Activated CD8-positive, alpha-beta memory T cell treated with anti-CD3 and anti-CD28 coated beads for 48 hours (primary cell): ENCODE results near the gene PAFAH2.

ENCODE experiments used
- DNase-seq, 3 experiments: peaks; one replicate each; pipeline ENCODE4 v3.0.0-alpha.2; 2020; ENCODE audit warnings: low read depth in 2 of 3, low spot score in 2 of 3

Gene PAFAH2

DNA sequence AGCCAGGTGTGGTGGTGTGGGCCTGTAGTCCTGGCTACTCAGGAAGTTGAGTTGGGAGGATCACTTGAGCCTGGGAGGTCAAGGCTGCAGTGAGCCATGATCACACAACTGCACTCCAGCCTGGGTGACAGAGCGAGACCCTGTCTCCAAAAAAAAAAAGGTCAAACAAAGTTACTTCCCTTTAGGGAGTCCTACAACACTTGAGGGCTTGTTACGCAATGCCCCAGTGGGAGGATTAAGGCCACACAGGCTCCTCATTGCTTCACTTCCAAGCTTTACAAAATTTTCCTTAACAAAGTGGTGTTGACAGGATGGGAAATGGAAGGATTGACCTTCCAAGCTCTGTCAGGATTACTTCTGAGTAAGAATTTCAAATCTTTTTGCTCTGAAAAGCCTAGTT, 17.5 kb upstream of the PAFAH2 start:
- DNase-seq: no peak

DNA sequence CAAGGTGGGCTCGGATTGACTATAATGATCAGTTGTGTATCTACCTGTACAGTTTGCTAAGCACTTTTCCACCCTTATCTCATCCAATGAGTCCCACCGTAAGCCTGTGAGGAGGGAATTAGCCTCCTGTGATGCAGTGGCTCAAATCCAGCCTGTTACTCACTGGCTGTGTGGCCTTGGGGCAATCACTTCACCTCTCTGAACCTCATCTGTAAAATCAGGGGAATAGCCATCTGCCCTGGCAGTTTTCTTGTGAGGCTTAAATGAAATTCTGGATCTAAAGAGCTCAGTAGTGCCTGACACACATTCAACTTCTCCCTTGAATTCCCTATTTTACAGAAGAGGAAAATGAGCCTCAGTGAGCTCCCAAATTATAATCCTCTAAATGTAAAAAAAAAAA, 16.3 kb upstream of the PAFAH2 start:
- no peak for DNase-seq

DNA sequence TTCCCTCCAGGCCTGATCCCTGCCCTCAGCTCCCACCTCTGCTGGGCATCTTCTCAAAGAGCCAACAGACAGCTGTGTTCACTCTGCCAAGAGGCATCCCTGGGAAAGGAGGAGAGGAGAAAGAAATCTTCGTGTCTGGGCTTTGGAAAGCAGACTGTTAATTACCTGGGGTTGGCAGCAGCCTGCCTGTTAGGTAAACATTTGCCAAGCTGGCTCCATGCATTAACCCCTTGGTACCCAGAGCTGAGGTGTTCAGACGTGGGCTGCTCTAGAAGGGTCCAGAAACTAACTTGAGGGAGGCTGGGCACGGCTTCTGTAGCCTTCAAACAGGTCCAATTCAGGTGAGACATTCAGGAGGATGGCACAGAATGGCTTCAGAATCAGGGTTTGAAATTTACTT, 15.0 kb upstream of the PAFAH2 start:
- no peak for DNase-seq

DNA sequence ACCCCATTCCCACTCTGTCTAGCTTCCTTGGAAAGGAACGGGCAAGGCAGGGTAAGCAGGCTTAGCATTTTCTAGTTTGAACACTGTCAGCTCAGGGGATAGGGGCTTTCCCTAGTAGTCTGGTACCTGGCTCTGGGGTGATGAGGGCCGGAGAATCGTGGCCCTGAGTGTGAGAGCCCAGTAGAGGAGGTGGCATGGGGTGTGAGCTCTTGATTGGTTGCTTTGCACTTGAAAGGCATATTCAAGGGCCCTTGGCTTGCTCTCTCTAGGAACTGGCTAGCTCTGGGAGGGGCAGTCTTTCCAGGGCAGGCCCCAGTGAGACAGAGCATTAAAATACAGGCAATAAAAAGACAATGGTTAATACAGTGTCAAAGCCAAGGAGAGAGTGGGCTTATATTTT, 13.0 kb upstream of the PAFAH2 start:
- no peak for DNase-seq

DNA sequence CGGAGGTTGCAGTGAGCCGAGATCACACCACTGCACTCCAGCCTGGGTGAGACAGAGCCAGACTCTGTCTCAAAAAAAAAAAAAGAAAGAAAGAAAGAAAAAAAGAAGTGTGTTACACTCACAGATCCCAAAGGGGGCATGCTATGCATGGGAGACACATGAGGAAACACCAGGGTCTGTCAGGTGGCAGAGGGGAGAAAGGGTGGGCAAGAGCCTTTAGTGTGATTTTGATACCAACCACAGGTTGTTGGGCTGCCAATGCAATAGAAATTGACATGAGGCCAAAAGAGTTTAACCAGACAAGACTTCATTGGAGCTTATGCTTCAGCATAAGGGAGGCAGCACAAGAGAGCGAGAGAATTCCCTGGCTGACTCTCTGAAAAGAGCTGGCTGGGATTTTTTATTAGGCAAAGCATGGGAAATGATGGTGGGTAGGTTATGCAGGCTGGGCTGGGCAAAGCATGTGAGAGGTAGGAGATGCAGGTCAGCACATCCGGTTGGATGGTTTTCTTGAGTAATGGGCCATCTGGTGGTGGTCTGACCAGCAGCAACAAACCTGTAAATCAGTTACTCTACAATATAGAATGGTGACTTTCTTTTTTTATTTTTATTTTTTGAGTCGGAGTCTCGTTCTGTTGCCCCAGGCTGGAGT, 12.1 kb upstream of the PAFAH2 start:
- no peak for DNase-seq

DNA sequence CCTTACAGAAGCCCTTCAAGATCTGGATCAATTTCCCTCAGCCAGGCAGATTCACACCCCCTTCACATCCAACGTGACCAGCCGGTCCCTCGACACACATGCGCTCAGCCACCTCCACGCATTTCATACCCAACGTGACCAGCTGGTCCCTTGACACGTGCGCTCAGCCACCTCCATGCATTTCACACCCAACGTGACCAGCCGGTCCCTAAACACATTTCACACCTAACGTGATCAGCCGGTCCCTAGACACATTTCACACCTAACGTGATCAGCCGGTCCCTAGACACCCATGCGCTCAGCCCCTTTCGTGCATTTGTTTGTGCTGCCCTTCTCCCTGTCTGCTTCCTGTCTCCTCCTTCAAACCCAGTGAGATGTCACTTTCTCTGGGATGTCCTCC, 8.8 kb upstream of the PAFAH2 start:
- no peak for DNase-seq

DNA sequence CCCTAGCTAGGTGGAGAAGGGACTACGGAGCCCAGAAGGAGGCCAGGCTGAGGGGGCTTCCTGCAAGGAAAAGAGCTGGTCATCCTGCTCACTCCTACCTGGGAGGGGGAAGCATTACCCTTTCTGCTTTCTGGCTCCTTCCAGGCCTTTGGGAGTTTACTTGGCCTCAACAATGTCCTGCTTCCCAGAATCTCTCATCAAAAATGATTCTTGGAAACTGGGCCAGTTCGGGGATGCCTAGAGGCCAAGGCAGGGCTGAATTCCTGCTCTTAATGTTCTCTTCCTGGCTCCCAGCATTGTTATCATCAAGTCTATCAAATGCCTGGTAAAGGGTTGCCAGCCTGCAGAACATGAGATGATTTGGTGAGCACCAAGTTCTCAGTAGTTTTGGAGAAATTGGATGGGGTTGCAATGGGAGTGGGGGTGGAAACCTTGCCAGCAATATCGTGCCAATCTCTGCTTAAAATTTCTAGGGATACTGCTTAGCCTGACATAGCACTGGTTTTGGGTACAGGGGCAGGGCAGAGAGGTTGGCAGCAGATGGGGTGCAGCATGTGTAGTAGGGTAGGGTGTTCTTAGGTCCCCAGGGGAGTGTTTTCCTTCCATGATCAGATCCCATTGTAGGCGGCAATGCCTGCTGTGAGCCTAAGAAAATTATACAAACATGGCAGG, 7.7 kb upstream of the PAFAH2 start:
- DNase-seq: no peak

DNA sequence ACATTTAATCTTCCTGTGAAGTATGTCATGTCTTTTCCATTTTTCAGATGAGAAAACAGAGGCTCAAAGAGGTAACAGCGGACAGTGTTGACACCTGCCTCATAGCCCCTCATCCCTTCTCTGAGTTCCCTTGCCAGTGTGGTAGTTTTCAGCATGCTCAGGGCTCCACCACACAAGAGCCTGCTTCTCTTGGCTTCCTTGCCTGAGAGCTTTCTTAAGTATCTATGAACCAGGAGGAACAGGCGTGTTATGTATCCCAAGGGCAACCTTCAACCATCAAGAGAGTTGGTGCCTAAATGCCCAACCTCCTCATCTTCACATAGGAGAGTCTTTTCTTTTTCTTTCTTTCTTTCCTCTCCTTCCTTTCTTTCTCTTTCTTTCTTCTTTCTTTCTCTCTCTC, 5.9 kb upstream of the PAFAH2 start:
- no peak for DNase-seq

DNA sequence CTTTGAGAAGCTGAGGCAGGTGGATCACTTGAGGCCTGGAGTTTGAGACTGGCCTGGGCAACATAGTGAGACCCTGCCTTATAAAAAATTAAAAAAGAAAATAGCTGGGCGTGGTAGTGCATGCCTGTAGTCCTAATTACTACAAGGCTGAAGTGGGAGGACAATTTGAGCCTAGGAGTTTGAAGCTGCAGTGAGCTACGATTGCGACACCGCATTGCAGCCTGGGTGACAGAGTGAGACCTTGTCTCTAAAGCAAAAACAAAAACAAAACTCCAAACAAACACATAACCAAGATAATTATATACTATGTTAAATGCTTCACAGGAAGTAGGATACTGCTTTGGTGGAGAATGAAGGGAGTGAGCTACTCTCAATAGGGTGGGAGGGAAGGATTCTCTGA, 5.4 kb upstream of the PAFAH2 start:
- DNase-seq: no peak

DNA sequence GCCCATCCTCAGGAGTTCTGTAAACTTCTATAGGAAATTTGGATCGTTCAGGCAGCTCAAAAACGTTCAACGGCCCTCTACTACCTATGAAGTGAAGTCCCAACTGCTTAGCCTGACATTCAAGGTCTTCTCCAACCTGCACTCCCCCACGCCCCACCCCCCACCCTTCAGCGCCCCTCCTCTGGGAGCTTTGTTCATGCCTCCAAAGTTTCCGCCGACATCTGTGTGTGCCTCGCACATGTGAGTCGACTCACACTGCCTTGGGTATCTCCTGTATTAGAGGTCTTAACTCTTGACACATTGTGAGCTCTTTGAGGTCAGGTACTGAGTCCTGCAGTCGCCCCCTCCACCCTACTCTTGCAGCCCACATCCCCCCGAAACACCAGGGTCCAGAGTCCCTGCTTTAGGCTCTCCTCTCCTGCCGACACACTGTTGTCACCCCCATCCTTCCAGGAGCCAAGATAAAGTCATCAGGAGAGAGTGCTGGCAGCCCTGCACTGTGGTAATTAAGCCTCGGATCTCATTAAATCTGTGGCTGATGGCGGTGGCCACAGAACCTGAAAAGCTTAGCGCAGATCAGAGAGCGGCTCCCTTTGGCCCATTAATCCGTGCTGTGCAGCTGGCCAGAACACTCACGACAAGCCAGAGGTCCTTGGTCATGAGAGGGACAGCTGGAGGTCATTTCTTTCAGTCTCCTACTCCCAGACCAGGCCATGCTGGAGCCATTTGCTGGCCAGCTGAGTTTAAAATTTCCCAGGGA, 1.4 kb upstream of the PAFAH2 start:
- no peak for DNase-seq

DNA sequence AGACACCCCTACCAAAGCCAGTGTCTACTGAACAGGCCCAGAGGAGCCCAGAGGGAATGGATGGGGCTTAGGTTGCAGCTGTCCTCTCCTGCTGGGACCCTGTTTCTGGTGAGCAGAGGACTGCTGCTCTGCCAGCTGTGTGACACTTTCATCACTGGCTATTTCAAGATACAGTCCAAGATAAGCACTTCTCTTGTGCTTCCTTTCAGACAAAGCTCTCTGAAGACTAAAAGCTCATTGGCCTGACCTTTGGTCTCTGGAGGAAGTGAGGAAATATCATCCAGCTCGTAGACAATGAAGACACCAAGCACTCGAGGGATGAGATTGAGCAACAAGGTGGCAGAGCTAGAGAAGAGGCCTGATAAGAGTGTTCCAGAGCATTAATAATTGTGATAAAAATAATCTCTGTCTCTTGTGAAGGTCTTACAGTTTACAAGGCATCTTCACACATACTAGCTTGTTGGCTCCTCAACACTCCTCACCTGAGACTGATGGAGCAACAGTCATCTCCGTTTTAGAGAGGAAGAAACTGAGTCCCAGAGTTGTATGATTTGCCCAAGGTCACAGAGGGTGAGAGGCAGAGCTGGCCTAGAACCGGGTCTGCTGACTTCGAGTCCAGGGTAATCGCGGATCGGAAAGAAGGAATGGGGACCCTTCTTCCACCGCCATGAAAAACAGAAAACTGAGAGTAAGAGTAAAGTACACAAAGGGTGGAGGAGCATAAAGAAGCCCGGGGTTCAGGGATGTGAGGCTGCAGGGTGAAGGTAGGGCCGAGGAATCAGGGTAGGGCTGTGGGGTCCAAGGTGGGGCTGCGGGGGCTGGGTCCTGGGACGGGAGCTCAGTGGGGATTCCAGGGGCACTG, 666 bp downstream of the PAFAH2 start:
- no peak for DNase-seq

DNA sequence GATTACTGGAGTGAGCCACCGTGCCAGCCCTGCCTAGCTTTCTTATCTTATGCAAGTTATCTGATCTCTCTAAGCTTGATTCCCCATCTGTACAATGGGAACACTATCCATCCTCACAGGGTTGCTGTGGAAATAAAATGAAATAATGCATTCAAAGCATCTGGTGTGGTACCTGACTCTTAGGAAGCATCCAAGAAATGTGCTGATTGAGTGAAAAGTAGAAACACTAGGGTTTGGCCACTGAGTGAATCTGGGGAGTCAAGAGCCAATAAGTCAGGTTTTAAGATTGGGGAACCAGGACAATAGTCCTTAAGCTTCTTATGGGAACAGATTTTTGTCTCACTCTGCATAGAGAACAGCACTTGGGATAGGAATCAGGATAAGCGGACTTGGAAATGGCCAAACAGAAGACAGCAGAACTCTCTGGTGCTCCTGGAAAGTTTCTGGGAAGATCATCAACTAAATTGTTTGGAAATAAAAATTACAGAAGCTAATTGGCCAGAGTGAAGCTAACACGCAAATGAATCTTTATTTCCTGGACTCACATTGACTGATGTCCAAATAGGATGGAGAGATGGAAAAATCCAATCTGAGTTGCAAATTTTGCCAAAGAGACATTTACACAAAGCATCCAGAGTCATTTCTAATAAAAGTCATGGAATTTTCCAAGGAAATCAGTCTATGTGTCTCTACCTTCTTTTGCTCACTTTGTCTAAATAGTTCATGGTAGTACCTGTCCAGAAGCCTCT, 3.3 kb downstream of the PAFAH2 start:
- DNase-seq: no peak

DNA sequence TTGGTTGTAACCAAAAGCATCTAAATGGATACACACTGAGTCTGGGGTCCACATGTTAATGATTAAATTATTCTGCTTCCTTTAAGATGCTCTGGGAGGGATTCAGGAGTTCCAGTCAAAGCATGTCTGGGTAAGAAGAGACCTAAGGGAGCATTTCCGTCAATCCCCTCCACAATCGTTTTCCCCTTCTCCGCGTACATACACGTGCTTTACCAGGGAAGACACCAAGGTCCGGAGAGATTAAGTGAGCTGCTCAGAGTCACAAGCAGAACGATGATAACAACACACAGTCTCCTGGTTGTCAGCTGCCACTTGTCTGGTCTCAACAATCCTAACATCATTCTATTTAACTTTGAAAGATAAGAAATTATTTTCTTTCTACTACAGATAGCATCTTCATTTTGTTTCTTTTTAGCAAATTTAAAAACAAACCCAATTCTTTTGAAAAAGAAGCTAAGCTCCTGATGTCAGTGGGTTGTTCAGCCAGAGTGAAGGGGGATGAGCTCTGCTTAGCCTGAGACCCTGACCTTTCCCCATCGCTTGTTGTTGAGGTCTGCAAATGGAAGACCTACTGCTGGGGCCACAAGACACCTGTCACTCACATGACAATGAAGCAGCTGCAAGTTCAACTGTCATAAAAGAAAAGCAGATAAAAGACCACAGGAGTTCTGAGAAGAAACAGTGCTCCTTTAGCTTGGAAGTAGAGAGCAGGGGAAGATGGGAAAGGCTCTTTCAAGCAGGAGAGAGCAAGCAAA, 4.5 kb downstream of the PAFAH2 start:
- DNase-seq: no peak

DNA sequence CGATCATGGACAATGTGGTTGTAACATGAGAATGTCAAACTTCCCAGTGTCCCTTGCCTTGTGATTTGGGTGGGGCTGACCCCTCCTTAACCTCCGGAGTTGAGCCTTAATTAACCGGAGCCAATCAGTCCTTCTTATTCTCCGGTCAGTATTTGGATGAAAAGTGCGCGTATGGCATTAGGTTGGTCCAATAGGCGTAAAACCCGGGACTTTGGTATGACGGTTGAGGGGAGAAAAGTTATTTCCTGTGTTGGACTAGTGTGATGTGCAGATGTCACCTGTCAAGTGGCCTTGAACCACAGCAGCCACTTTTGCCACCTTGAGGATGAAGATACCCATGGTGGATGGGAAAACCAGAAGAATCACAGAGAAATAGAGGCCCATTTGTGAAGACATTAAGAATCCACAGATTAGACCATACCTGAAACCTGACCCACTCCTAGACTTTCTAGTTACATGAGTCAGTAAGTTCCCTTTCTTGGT, 5.1 kb downstream of the PAFAH2 start:
- DNase-seq: no peak

DNA sequence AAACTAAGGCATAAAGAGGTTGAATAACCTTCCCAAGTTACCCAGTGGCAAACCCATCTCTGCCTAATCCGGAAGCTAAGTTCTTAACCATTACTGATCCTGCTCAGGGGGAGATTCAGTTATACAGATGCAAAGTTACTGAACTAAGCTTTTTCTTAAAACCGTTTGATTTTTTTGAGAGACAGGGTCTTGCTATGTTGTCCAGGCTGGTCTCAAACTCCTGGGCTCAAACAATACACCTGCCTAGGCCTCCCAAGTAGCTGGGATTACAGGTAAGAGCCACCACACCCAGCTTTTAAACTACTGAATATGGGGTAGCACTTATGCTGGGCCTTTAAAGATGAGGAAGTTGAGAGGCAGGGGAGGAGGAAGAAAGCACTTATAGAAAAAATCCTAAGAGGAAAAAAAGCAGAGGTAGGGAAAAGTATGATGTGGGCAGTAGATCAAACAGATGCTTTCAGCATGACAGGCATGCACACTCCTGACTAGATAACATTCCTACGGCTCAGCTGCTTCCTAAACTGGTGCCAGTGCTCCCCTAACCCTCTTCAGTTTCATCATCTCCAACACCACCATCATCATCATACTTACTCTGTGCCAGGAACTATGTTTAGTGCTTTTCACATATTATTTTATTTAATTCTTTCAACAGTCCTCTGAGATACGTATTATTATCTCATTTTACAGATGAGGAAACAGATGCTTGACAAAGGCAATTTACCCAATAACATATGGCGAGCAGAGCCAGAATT, 5.8 kb downstream of the PAFAH2 start:
- DNase-seq: no peak

DNA sequence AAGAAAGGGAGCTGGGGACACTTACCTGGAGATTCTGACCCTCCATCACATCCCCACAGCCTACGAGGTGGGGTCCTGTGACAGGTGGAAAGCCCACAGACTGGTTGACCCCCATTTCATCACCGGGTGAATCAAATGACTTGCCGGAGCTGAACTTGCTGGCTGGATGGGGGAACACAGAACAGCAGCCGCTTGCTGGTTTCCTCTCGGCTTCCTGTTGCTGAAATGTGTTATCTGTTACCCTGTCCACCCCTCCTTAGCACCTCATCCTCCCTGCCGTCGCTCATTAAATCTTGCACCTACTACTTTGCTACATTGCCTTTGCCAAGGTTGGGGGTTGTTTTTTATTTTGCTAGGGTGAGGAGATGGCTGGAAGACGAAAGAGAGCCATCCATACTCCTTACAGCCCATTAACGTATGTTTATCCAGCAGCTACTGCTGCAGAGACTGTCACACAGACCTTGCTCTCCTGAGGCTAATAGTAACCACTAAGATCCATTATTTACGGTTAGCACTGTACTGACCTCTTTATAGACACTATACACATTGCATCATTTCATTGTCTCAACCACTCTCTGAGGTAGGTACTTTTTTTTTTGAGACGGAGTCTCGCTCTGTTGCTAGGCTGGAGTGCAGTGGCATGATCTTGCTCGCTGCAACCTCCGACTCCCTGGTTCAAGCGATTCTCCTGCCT, 7.0 kb downstream of the PAFAH2 start:
- no peak for DNase-seq

DNA sequence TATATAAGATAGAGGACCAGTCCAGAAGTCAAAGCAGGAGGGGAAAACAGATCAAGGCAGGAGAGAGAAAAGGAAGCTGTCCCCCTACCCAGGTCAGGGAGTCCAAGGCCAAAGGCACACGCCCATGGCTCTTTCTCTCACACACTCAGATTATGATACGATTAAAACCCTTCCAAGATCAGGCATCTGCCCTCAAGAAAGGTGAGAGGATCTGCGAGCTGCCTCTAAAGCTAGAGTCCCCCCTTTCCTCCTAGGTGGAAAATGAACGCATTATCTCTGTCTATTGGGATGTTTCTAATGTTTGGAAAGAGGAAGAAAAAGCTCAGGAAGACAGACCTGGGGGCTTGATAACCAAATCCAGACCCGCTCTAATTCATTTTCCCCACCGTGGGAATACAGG, 7.6 kb downstream of the PAFAH2 start:
- no peak for DNase-seq

DNA sequence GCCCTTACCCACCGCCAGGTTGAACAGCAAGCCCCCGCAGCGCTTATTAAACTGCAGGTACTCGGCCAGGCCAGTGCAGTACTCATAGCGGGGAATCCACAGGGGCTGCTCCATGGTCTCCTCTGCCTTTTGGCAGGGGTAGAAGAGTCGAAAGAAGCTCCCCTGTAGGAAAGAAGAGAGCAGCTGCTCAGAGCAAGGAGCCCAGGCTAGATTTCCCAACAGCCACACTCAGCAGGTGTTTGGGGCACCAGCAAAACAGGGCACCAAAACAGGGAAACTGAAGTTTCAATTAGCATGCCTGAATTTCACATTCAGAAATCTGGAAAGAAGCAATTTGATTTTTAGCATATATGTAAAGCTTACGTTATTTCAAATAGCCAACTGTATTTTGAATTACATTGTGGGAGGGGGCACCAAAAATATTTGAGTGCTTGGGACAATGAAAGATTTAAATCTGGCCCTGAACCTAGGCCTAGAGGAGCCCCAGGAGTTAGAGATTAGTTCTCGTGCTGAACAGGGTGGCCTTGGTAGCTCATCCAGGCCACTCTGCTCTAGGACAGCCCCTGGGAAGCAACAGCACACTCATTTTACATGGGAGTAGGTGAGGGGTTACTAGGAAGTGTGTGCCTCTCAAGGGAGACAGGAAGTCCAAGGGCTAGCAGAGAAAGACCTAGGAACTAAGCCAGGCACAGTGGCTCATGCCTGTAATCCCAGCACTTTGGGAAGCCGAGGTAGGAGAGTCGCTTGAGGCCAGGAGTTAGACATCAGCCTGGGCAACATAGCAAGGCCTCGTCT, 8.2 kb downstream of the PAFAH2 start:
- no peak for DNase-seq
